CD4-positive, alpha-beta memory T cell (primary cell): ENCODE measurements around the gene FOXC1. TPM values are rescaled to one million over a fixed set of nuclear protein-coding genes. Genes with fewer than 3 reads are reported as not detected.

Experiments used
- CTCF ChIA-PET: fragments of 350-600 bp; sonication (Branson Sonifier 250); formaldehyde crosslinking; loops from one replicate; lab custom pipeline; 2021; ENCODE audit warnings: inconsistent platforms; ENCODE audit not compliant: partially characterized antibody; lab: Charles Lee
- POLR2A ChIA-PET: fragments of 350-600 bp; sonication (Branson Sonifier 250); formaldehyde crosslinking; loops from one replicate; lab custom pipeline; 2021; ENCODE audit not compliant: partially characterized antibody; lab: Charles Lee
- DNase-seq, 5 donors: peaks; one replicate each; pipeline versions ENCODE4 v3.0.0 to v3.0.0-alpha.2; 2020 to 2022; ENCODE audit warnings: mixed read lengths in 1 of 5
- H3K27ac ChIP-seq: one replicate; pipeline ENCODE4 v1.7.0; 2013; ENCODE audit warnings: low read depth, low read length
- H3K27me3 ChIP-seq: 2 replicates; pipeline ENCODE4 v1.7.0; 2013; ENCODE audit warnings: mild to moderate bottlenecking, low read length, moderate library complexity; ENCODE audit not compliant: insufficient read depth
- H3K36me3 ChIP-seq: 2 replicates; pipeline ENCODE4 v1.7.0; 2013; ENCODE audit warnings: mild to moderate bottlenecking, low read length, moderate library complexity; ENCODE audit not compliant: insufficient read depth
- H3K4me1 ChIP-seq: 2 replicates; pipeline ENCODE4 v1.7.0; 2013; ENCODE audit warnings: mild to moderate bottlenecking, low read length, moderate library complexity; ENCODE audit not compliant: insufficient read depth
- H3K4me3 ChIP-seq, 2 donors: one replicate each; pipeline ENCODE4 v1.7.0; 2013; ENCODE audit warnings: low read length in 2 of 2, mild to moderate bottlenecking in 1 of 2
- H3K9me3 ChIP-seq, 2 donors: one replicate each; pipeline ENCODE4 v1.7.0; 2013; ENCODE audit warnings: low read length in 2 of 2, control low read depth in 1 of 2; ENCODE audit not compliant: control insufficient read depth in 1 of 2
- H3K27ac Mint-ChIP-seq, 7 donors: one replicate each; pipeline ENCODE4 v1.8.0; 2020 to 2021; ENCODE audit warnings: mixed read lengths in 7 of 7, mild to moderate bottlenecking in 6 of 7, inconsistent platforms in 3 of 7, moderate library complexity in 3 of 7
- H3K27me3 Mint-ChIP-seq, 2 donors: one replicate each; pipeline ENCODE4 v1.8.0; 2020 to 2021; ENCODE audit warnings: mixed read lengths in 2 of 2
- H3K36me3 Mint-ChIP-seq, 2 donors: one replicate each; pipeline ENCODE4 v1.8.0; 2020 to 2021; ENCODE audit warnings: mixed read lengths in 2 of 2, inconsistent platforms in 1 of 2, mild to moderate bottlenecking in 1 of 2
- H3K4me1 Mint-ChIP-seq, 4 donors: one replicate each; pipeline ENCODE4 v1.8.0; 2020 to 2021; ENCODE audit warnings: mixed read lengths in 4 of 4, mild to moderate bottlenecking in 1 of 4
- H3K4me3 Mint-ChIP-seq, 8 donors: one replicate each; pipeline ENCODE4 v1.8.0; 2020 to 2021; ENCODE audit warnings: mixed read lengths in 8 of 8, mild to moderate bottlenecking in 7 of 8, moderate library complexity in 6 of 8, inconsistent platforms in 3 of 8
- H3K9me3 Mint-ChIP-seq, 8 donors: one replicate each; pipeline ENCODE4 v1.8.0; 2020 to 2021; ENCODE audit warnings: mixed read lengths in 8 of 8, mild to moderate bottlenecking in 5 of 8, inconsistent platforms in 3 of 8, moderate library complexity in 1 of 8
- intact Hi-C: fragments of 100-400 bp; cut with micrococcal nuclease; formaldehyde crosslinking; loops from one replicate; pipeline ENCODE4 v1.15.1; 2023
- polyA plus RNA-seq, 2 donors: library from polyadenylated mRNA; unstranded; fragments of 300-500 nt; fragmentation: Illumina TruSeq; gene quantifications; one replicate each; pipeline ENCODE4 v1.2.3, GENCODE V29; 2021
- total RNA-seq, 2 experiments: library from RNA; stranded (reverse); gene quantifications; one replicate each; pipeline ENCODE4 v1.2.3, GENCODE V29; 2021

Gene FOXC1
- total and polyA plus RNA-seq, 4 experiments from 2014 or later, result not detected

GRCh38 chr6:1630771-1631217, 21.1 kb downstream of the FOXC1 start:
- no peak for DNase-seq
- ChIA-PET POLR2A (no interaction called here), CTCF (no interaction called here)
- Histone ChIP-seq H3K4me3 (no peak overlapping the region), H3K9me3 (no peaks in the 10 kb centered on the region), H3K36me3 (no peaks in the 10 kb centered on the region), H3K27me3 (peaks cover 12% of the 10 kb centered on the region), H3K4me1 (peaks cover 3% of the 10 kb centered on the region), H3K27ac (no peak overlapping the region)
- peaks cover 4 to 9% (median 7%) of the 10 kb centered on the region in 4 donors for H3K4me1 Mint-ChIP-seq
- peaks cover 0 to 22% of the 10 kb centered on the region in 2 donors for H3K36me3 Mint-ChIP-seq
- H3K9me3 Mint-ChIP-seq, result no peaks in the 10 kb centered on the region
- H3K27ac Mint-ChIP-seq, result no peak overlapping the region
- peaks cover 35 to 37% of the 10 kb centered on the region in 2 donors for H3K27me3 Mint-ChIP-seq
- intact Hi-C loops, result no loop called here
- no peak overlapping the region for H3K4me3 Mint-ChIP-seq

GRCh38 chr6:1631251-1631650, 21.5 kb downstream of the FOXC1 start:
- no peaks in the 10 kb centered on the region for H3K9me3 Mint-ChIP-seq
- ChIA-PET POLR2A (no interaction called here), CTCF (no interaction called here)

GRCh38 chr6:1633366-1634021, 23.8 kb downstream of the FOXC1 start:
- no peak overlapping the region for H3K27ac ChIP-seq
- Mint-ChIP-seq H3K36me3 (peaks cover 0 to 22% of the 10 kb centered on the region in 2 donors), H3K9me3 (no peaks in the 10 kb centered on the region), H3K4me1 (no peaks in the 10 kb centered on the region), H3K4me3 (no peak overlapping the region), H3K27me3 (peaks cover 11 to 17% of the 10 kb centered on the region in 2 donors), H3K27ac (peak overlapping the region in 1 of 7 donors; percentile 8)
- H3K27me3 ChIP-seq, result peaks cover 4% of the 10 kb centered on the region
- no peak for DNase-seq
- intact Hi-C loops, result no loop called here
- ChIA-PET POLR2A (no interaction called here), CTCF (no interaction called here)
- no peaks in the 10 kb centered on the region for H3K9me3 ChIP-seq
- H3K4me3 ChIP-seq, result no peak overlapping the region
- no peaks in the 10 kb centered on the region for H3K36me3 ChIP-seq
- no peaks in the 10 kb centered on the region for H3K4me1 ChIP-seq

More at GRCh38 chr6:1631251-1631650, 21.5 kb downstream of the FOXC1 start:
- Histone ChIP-seq H3K9me3 (no peaks in the 10 kb centered on the region), H3K4me3 (no peak overlapping the region), H3K4me1 (no peaks in the 10 kb centered on the region), H3K27ac (no peak overlapping the region), H3K36me3 (no peaks in the 10 kb centered on the region), H3K27me3 (peaks cover 12% of the 10 kb centered on the region)
- Mint-ChIP-seq H3K4me1 (peaks cover 0 to 4% (median 3%) of the 10 kb centered on the region in 4 donors), H3K4me3 (no peak overlapping the region), H3K36me3 (peaks cover 0 to 22% of the 10 kb centered on the region in 2 donors), H3K27me3 (peaks cover 31 to 33% of the 10 kb centered on the region in 2 donors), H3K27ac (no peak overlapping the region)
- intact Hi-C loops, result no loop called here
- no peak for DNase-seq

GRCh38 chr6:1634081-1634480, 24.4 kb downstream of the FOXC1 start:
- Histone ChIP-seq H3K27me3 (no peaks in the 10 kb centered on the region), H3K27ac (no peak overlapping the region), H3K4me1 (no peaks in the 10 kb centered on the region), H3K36me3 (no peaks in the 10 kb centered on the region), H3K4me3 (no peak overlapping the region), H3K9me3 (no peaks in the 10 kb centered on the region)
- H3K27ac Mint-ChIP-seq, result no peak overlapping the region
- peaks cover 9 to 13% of the 10 kb centered on the region in 2 donors for H3K27me3 Mint-ChIP-seq
- DNase-seq, result no peak
- CTCF ChIA-PET, result no interaction called here
- no peak overlapping the region for H3K4me3 Mint-ChIP-seq
- H3K9me3 Mint-ChIP-seq, result no peaks in the 10 kb centered on the region
- H3K4me1 Mint-ChIP-seq, result no peaks in the 10 kb centered on the region
- intact Hi-C loops, result no loop called here
- POLR2A ChIA-PET, result no interaction called here
- peaks cover 0 to 20% of the 10 kb centered on the region in 2 donors for H3K36me3 Mint-ChIP-seq

- Histone ChIP-seq H3K36me3 (no peaks in the 10 kb centered on the region), H3K27ac (no peak overlapping the region), H3K27me3 (no peaks in the 10 kb centered on the region), H3K4me1 (no peaks in the 10 kb centered on the region), H3K9me3 (no peaks in the 10 kb centered on the region), H3K4me3 (no peak overlapping the region)
- H3K27me3 Mint-ChIP-seq, result peaks cover 6% of the 10 kb centered on the region in 2 donors
- intact Hi-C loops, result no loop called here
- ChIA-PET CTCF (no interaction called here), POLR2A (no interaction called here)
- H3K4me1 Mint-ChIP-seq, result no peaks in the 10 kb centered on the region
- no peak overlapping the region for H3K27ac Mint-ChIP-seq
- no peak overlapping the region for H3K4me3 Mint-ChIP-seq
- H3K9me3 Mint-ChIP-seq, result no peaks in the 10 kb centered on the region
- DNase-seq, result no peak
- H3K36me3 Mint-ChIP-seq, result peaks cover under 1 to 25% of the 10 kb centered on the region in 2 donors
Observed at GRCh38 chr6:1635305-1636010, 25.7 kb downstream of the FOXC1 start.

GRCh38 chr6:1636272-1636825, 26.6 kb downstream of the FOXC1 start:
- no peak overlapping the region for H3K27ac ChIP-seq
- H3K9me3 ChIP-seq, result no peaks in the 10 kb centered on the region
- Mint-ChIP-seq H3K36me3 (peaks cover 2 to 25% of the 10 kb centered on the region in 2 donors), H3K27me3 (peaks cover 4 to 6% of the 10 kb centered on the region in 2 donors), H3K27ac (no peak overlapping the region), H3K4me1 (no peaks in the 10 kb centered on the region), H3K4me3 (no peak overlapping the region), H3K9me3 (no peaks in the 10 kb centered on the region)
- intact Hi-C loops, result no loop called here
- no peaks in the 10 kb centered on the region for H3K27me3 ChIP-seq
- no peak for DNase-seq
- POLR2A ChIA-PET, result no interaction called here
- no peaks in the 10 kb centered on the region for H3K36me3 ChIP-seq
- no peaks in the 10 kb centered on the region for H3K4me1 ChIP-seq
- H3K4me3 ChIP-seq, result no peak overlapping the region
- CTCF ChIA-PET, result no interaction called here
